ENCODE results near the gene C2.

C2 gene

GRCh38 chr6:31911826-31912585 lies 15.5 kb upstream of the C2 start:
- Histone ChIP-seq H3K27me3 (ENCODE audit: insufficient read depth, low read length, poor library complexity) (no peaks in the 10 kb centered on the region), H2AFZ (ENCODE audit: low read depth, low read length) (no peak overlapping the region), H3K79me2 (ENCODE audit: insufficient read depth, low read length) (no peaks in the 10 kb centered on the region), H3K4me1 (ENCODE audit: insufficient read depth, low read length) (no peaks in the 10 kb centered on the region), H3K9me3 (ENCODE audit: insufficient read depth, low read length, severe bottlenecking) (no peaks in the 10 kb centered on the region), H3K4me3 (ENCODE audit: low read depth in 1 of 2, low read length in 2 of 2) (no peak overlapping the region), H3K36me3 (ENCODE audit: insufficient read depth, low read length) (no peaks in the 10 kb centered on the region), H3K27ac (ENCODE audit: low read length) (no peak overlapping the region), H3K4me2 (ENCODE audit: insufficient read depth, low read length) (no peak overlapping the region), H4K20me1 (ENCODE audit: insufficient read depth, low read length) (no peaks in the 10 kb centered on the region), H3K9ac (ENCODE audit: low read depth, low read length) (no peak overlapping the region)
- TF ChIP-seq, protein P1, sequence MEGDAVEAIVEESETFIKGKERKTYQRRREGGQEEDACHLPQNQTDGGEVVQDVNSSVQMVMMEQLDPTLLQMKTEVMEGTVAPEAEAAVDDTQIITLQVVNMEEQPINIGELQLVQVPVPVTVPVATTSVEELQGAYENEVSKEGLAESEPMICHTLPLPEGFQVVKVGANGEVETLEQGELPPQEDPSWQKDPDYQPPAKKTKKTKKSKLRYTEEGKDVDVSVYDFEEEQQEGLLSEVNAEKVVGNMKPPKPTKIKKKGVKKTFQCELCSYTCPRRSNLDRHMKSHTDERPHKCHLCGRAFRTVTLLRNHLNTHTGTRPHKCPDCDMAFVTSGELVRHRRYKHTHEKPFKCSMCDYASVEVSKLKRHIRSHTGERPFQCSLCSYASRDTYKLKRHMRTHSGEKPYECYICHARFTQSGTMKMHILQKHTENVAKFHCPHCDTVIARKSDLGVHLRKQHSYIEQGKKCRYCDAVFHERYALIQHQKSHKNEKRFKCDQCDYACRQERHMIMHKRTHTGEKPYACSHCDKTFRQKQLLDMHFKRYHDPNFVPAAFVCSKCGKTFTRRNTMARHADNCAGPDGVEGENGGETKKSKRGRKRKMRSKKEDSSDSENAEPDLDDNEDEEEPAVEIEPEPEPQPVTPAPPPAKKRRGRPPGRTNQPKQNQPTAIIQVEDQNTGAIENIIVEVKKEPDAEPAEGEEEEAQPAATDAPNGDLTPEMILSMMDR (IDR thresholded peaks at IDR 0.05; ENCODE audit: borderline replicate concordance, extremely low read depth, low read length, poor library complexity, severe bottlenecking): no peak
- no peak for TF ChIP-seq EZH2 (IDR thresholded peaks at IDR 0.05; ENCODE audit: borderline replicate concordance, low read depth, low read length, severe bottlenecking)
- ATAC-seq (ENCODE audit: insufficient read depth, low read depth) (no peak), DNase-seq (no peak)

DNA sequence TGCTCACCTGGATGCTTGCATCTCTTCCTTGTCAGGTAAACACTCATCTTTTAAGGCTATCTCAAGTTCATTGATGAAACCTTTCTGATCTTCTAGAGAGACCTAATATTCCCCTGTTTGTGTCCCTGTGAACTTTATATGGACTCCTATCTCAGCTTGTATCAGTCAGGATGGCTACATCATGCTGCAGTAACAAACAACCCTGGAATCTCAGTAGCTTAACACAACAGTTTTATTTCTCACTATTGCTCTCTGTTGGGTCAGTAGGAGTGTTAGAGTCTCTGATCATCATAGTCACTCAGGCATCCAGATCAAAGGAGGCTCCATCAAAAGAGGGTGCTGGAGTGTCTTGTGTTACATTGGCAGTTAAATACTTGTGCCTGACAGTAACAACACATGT lies 12.2 kb upstream of the C2 start:
- no peaks in the 10 kb centered on the region for H3K9me3 ChIP-seq (ENCODE audit: insufficient read depth, low read length, severe bottlenecking)
- no peak for ATAC-seq (ENCODE audit: insufficient read depth, low read depth)
- no peaks in the 10 kb centered on the region for H3K36me3 ChIP-seq (ENCODE audit: insufficient read depth, low read length)
- TF ChIP-seq, protein P1 (IDR thresholded peaks at IDR 0.05; ENCODE audit: borderline replicate concordance, extremely low read depth, low read length, poor library complexity, severe bottlenecking): no peak
- no peak for TF ChIP-seq EZH2 (IDR thresholded peaks at IDR 0.05; ENCODE audit: borderline replicate concordance, low read depth, low read length, severe bottlenecking)
- H4K20me1 ChIP-seq (ENCODE audit: insufficient read depth, low read length): no peaks in the 10 kb centered on the region
- no peak for DNase-seq
- H2AFZ ChIP-seq (ENCODE audit: low read depth, low read length): no peak overlapping the region
- H3K27ac ChIP-seq (ENCODE audit: low read length): no peak overlapping the region
- H3K4me1 ChIP-seq (ENCODE audit: insufficient read depth, low read length): no peaks in the 10 kb centered on the region
- H3K27me3 ChIP-seq (ENCODE audit: insufficient read depth, low read length, poor library complexity): no peaks in the 10 kb centered on the region
- H3K9ac ChIP-seq (ENCODE audit: low read depth, low read length): no peak overlapping the region
- H3K79me2 ChIP-seq (ENCODE audit: insufficient read depth, low read length): no peaks in the 10 kb centered on the region
- H3K4me3 ChIP-seq (ENCODE audit: low read depth in 1 of 2, low read length in 2 of 2): no peak overlapping the region
- no peak overlapping the region for H3K4me2 ChIP-seq (ENCODE audit: insufficient read depth, low read length)

- Histone ChIP-seq H3K27ac (ENCODE audit: low read length) (no peak overlapping the region), H2AFZ (ENCODE audit: low read depth, low read length) (no peak overlapping the region), H3K9me3 (ENCODE audit: insufficient read depth, low read length, severe bottlenecking) (no peaks in the 10 kb centered on the region), H4K20me1 (ENCODE audit: insufficient read depth, low read length) (no peaks in the 10 kb centered on the region), H3K4me1 (ENCODE audit: insufficient read depth, low read length) (no peaks in the 10 kb centered on the region), H3K9ac (ENCODE audit: low read depth, low read length) (no peak overlapping the region), H3K79me2 (ENCODE audit: insufficient read depth, low read length) (no peaks in the 10 kb centered on the region), H3K4me3 (ENCODE audit: low read depth in 1 of 2, low read length in 2 of 2) (no peak overlapping the region), H3K36me3 (ENCODE audit: insufficient read depth, low read length) (no peaks in the 10 kb centered on the region), H3K27me3 (ENCODE audit: insufficient read depth, low read length, poor library complexity) (no peaks in the 10 kb centered on the region), H3K4me2 (ENCODE audit: insufficient read depth, low read length) (no peak overlapping the region)
- no peak for TF ChIP-seq EZH2 (IDR thresholded peaks at IDR 0.05; ENCODE audit: borderline replicate concordance, low read depth, low read length, severe bottlenecking)
- TF ChIP-seq, protein P1 (IDR thresholded peaks at IDR 0.05; ENCODE audit: borderline replicate concordance, extremely low read depth, low read length, poor library complexity, severe bottlenecking): no peak
- no peak for ATAC-seq (ENCODE audit: insufficient read depth, low read depth)
- no peak for DNase-seq
Observed at GRCh38 chr6:31915756-31916155, 11.8 kb upstream of the C2 start.
